Measurements from ENCODE around the gene PRKN. TPM values are rescaled to one million over a fixed set of nuclear protein-coding genes. Genes with fewer than 3 reads are reported as not detected.

Gene PRKN
- total and polyA plus RNA-seq, 2 experiments from 2014 or later, result 0.10 to 0.84 TPM

- no peak overlapping the region for H3K4me3 Mint-ChIP-seq
- ATAC-seq, result no peak
- TF ChIP-seq ZNF114 (CRISPR knock-in tag; IDR thresholded peaks at IDR 0.05) (no peak), ZNF462 (CRISPR knock-in tag; IDR thresholded peaks at IDR 0.05) (no peak), CTCF (conservative IDR thresholded peaks at IDR 0.05; ENCODE audit: low read depth in 2 of 2) (no peak), ETS1 (IDR thresholded peaks at IDR 0.05) (no peak), STAT1 (IDR thresholded peaks at IDR 0.05; ENCODE audit: unreplicated experiment) (no peak), EZH2phosphoT487 (IDR thresholded peaks at IDR 0.05; ENCODE audit: unreplicated experiment) (no peak), CREB1 (CRISPR knock-in tag; IDR thresholded peaks at IDR 0.05; ENCODE audit: low read depth) (no peak), JUNB (IDR thresholded peaks at IDR 0.05; ENCODE audit: unreplicated experiment) (no peak), NANOG (IDR thresholded peaks at IDR 0.05; ENCODE audit: borderline replicate concordance) (no peak), EZH2 (IDR thresholded peaks at IDR 0.05; ENCODE audit: low read depth, unreplicated experiment) (no peak)
- TF ChIP-seq, protein P1, sequence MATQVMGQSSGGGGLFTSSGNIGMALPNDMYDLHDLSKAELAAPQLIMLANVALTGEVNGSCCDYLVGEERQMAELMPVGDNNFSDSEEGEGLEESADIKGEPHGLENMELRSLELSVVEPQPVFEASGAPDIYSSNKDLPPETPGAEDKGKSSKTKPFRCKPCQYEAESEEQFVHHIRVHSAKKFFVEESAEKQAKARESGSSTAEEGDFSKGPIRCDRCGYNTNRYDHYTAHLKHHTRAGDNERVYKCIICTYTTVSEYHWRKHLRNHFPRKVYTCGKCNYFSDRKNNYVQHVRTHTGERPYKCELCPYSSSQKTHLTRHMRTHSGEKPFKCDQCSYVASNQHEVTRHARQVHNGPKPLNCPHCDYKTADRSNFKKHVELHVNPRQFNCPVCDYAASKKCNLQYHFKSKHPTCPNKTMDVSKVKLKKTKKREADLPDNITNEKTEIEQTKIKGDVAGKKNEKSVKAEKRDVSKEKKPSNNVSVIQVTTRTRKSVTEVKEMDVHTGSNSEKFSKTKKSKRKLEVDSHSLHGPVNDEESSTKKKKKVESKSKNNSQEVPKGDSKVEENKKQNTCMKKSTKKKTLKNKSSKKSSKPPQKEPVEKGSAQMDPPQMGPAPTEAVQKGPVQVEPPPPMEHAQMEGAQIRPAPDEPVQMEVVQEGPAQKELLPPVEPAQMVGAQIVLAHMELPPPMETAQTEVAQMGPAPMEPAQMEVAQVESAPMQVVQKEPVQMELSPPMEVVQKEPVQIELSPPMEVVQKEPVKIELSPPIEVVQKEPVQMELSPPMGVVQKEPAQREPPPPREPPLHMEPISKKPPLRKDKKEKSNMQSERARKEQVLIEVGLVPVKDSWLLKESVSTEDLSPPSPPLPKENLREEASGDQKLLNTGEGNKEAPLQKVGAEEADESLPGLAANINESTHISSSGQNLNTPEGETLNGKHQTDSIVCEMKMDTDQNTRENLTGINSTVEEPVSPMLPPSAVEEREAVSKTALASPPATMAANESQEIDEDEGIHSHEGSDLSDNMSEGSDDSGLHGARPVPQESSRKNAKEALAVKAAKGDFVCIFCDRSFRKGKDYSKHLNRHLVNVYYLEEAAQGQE (IDR thresholded peaks at IDR 0.05; ENCODE audit: unreplicated experiment), result no peak
Measured at GRCh38 chr6:162289972-162290371, 437.6 kb downstream of the PRKN start.

More at GRCh38 chr6:162289972-162290371, 437.6 kb downstream of the PRKN start:
- no peak overlapping the region for H3K4me3 ChIP-seq
- no peak overlapping the region for H3K4me2 ChIP-seq
- H3F3A ChIP-seq (replicated peaks; ENCODE audit: low read depth), result no peaks in the 10 kb centered on the region
- H3K79me2 ChIP-seq (replicated peaks; ENCODE audit: insufficient read depth), result no peaks in the 10 kb centered on the region
- no peaks in the 10 kb centered on the region for H3K9me3 Mint-ChIP-seq
- H3K4me1 ChIP-seq (ENCODE audit: insufficient read depth), result no peaks in the 10 kb centered on the region
- no peaks in the 10 kb centered on the region for H3K36me3 ChIP-seq (ENCODE audit: insufficient read depth)
- no peaks in the 10 kb centered on the region for H3K27me3 Mint-ChIP-seq (ENCODE audit: insufficient read depth, low read depth, poor library complexity)
- no peaks in the 10 kb centered on the region for H3K4me1 Mint-ChIP-seq
- no peak for DNase-seq (ENCODE audit: low spot score)
- no peaks in the 10 kb centered on the region for H4K20me1 ChIP-seq (replicated peaks; ENCODE audit: insufficient read depth)
- H2AFZ ChIP-seq, result no peak overlapping the region
- no peak overlapping the region for H3K27ac Mint-ChIP-seq
- no peaks in the 10 kb centered on the region for H3K36me3 Mint-ChIP-seq (ENCODE audit: low read depth)
- no peaks in the 10 kb centered on the region for H3K27me3 ChIP-seq (ENCODE audit: insufficient read depth)
- peaks cover 3% of the 10 kb centered on the region; the same call in 1 of the 2 replicates for H3K9me2 ChIP-seq (ENCODE audit: insufficient read depth)
- H3K27ac ChIP-seq (ENCODE audit: low read depth), result no peak overlapping the region

All from GM23338 (cell line).